ENCODE data around the gene ST6GALNAC1.

GRCh38 chr17:76627510-76627909, 16.0 kb downstream of the ST6GALNAC1 start:
- TF ChIP-seq EZH2 (IDR thresholded peaks at IDR 0.05; ENCODE audit: borderline replicate concordance, low read length): no peak
- TF ChIP-seq, protein P1, sequence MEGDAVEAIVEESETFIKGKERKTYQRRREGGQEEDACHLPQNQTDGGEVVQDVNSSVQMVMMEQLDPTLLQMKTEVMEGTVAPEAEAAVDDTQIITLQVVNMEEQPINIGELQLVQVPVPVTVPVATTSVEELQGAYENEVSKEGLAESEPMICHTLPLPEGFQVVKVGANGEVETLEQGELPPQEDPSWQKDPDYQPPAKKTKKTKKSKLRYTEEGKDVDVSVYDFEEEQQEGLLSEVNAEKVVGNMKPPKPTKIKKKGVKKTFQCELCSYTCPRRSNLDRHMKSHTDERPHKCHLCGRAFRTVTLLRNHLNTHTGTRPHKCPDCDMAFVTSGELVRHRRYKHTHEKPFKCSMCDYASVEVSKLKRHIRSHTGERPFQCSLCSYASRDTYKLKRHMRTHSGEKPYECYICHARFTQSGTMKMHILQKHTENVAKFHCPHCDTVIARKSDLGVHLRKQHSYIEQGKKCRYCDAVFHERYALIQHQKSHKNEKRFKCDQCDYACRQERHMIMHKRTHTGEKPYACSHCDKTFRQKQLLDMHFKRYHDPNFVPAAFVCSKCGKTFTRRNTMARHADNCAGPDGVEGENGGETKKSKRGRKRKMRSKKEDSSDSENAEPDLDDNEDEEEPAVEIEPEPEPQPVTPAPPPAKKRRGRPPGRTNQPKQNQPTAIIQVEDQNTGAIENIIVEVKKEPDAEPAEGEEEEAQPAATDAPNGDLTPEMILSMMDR (IDR thresholded peaks at IDR 0.05; ENCODE audit: low read length): no peak

Measured in OCI-LY1 (cell line).